DMS53 (cell line): ENCODE data around the gene MAN1C1.
A peak's percentile ranks its signal among the peaks of the same experiment; 100 is the strongest.
"Not testable (repeated sequence)": the region's sequence is repeated elsewhere in the genome, so short reads cannot be mapped to it uniquely, and the experiment has no call there.

Source experiments
- DNase-seq: peaks from one replicate; lab custom pipeline; 2025; lab: John Stamatoyannopoulos, UW

MAN1C1 gene

GRCh38 chr1:25716320-25716719, 99.7 kb downstream of the MAN1C1 start:
- no peak for DNase-seq

GRCh38 chr1:25718732-25719131, 102.1 kb downstream of the MAN1C1 start:
- DNase-seq: no peak

GRCh38 chr1:25720624-25721023, 104.0 kb downstream of the MAN1C1 start:
- DNase-seq: no peak

- no peak for DNase-seq
Measured at GRCh38 chr1:25723250-25723880, 106.8 kb downstream of the MAN1C1 start.

- DNase-seq: no peak
Measured at GRCh38 chr1:25724201-25724600, 107.6 kb downstream of the MAN1C1 start.

GRCh38 chr1:25724966-25725365, 108.4 kb downstream of the MAN1C1 start:
- no peak for DNase-seq

- no peak for DNase-seq
Measured at GRCh38 chr1:25725482-25725881, 108.9 kb downstream of the MAN1C1 start.

GRCh38 chr1:25727088-25727487, 110.5 kb downstream of the MAN1C1 start:
- DNase-seq: no peak

- DNase-seq: peak; percentile 26
Measured at GRCh38 chr1:25727635-25728286, 111.2 kb downstream of the MAN1C1 start.

GRCh38 chr1:25728301-25728935, 111.8 kb downstream of the MAN1C1 start:
- no peak for DNase-seq

- DNase-seq: no peak
Measured at GRCh38 chr1:25729045-25729444, 112.5 kb downstream of the MAN1C1 start.

GRCh38 chr1:25729790-25730644, 113.4 kb downstream of the MAN1C1 start:
- peak; percentile 59 for DNase-seq

GRCh38 chr1:25731148-25731547, 114.6 kb downstream of the MAN1C1 start:
- DNase-seq: no peak

- no peak for DNase-seq
Measured at GRCh38 chr1:25731626-25732370, 115.2 kb downstream of the MAN1C1 start.

GRCh38 chr1:25732821-25733220, 116.2 kb downstream of the MAN1C1 start:
- DNase-seq: no peak

- no peak for DNase-seq
Measured at GRCh38 chr1:25733271-25733670, 116.7 kb downstream of the MAN1C1 start.

GRCh38 chr1:25734991-25735390, 118.4 kb downstream of the MAN1C1 start:
- DNase-seq: not testable (repeated sequence)

GRCh38 chr1:25735956-25736529, 119.5 kb downstream of the MAN1C1 start:
- no peak for DNase-seq

GRCh38 chr1:25737130-25737529, 120.5 kb downstream of the MAN1C1 start:
- DNase-seq: peak; percentile 64

GRCh38 chr1:25738499-25738898, 121.9 kb downstream of the MAN1C1 start:
- DNase-seq: no peak

GRCh38 chr1:25739341-25739740, 122.8 kb downstream of the MAN1C1 start:
- DNase-seq: no peak
